ENCODE results near the gene SLC17A9.

Gene SLC17A9

DNA sequence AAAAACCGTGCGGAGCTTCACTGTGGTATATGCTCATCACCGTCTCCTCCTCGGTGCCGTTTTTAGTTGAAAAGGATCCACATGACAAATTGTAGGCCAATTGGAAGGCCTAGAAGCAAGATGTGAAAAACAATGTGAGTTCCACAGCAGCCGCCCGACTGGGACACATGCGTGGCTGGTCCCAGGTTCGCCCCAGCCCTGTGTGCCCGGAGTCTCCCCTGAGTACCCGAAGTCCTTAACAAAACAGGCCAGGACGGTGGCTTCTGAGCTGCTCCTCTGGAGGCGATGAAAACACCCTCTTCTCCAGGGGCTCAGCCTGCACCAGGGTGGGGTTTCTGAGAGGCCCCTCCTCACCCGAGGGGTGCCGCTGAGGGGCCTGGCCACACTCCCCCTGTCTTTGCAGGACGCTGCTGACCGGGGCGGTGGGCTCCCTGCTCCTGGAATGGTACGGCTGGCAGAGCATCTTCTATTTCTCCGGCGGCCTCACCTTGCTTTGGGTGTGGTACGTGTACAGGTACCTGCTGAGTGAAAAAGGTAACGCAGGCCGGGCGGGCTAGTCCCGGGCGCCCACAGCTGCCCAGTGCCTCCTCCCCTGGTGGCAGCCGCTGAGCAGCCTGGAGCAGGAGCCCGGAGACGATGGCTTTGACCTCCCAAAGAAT lies 9.8 kb downstream of the SLC17A9 start:
- Histone ChIP-seq H3K27me3 (ENCODE audit: control insufficient read depth, insufficient read depth, low read length) (no peaks in the 10 kb centered on the region), H3K4me1 (ENCODE audit: control insufficient read depth, insufficient read depth, low read length) (no peaks in the 10 kb centered on the region), H3K9ac (ENCODE audit: low read length) (no peak overlapping the region), H3K9me3 (ENCODE audit: control insufficient read depth, low read length) (no peaks in the 10 kb centered on the region), H3K4me3 (ENCODE audit: low read length) (no peak overlapping the region), H3K36me3 (ENCODE audit: control insufficient read depth, insufficient read depth, low read length) (peaks cover 7% of the 10 kb centered on the region)

DNA sequence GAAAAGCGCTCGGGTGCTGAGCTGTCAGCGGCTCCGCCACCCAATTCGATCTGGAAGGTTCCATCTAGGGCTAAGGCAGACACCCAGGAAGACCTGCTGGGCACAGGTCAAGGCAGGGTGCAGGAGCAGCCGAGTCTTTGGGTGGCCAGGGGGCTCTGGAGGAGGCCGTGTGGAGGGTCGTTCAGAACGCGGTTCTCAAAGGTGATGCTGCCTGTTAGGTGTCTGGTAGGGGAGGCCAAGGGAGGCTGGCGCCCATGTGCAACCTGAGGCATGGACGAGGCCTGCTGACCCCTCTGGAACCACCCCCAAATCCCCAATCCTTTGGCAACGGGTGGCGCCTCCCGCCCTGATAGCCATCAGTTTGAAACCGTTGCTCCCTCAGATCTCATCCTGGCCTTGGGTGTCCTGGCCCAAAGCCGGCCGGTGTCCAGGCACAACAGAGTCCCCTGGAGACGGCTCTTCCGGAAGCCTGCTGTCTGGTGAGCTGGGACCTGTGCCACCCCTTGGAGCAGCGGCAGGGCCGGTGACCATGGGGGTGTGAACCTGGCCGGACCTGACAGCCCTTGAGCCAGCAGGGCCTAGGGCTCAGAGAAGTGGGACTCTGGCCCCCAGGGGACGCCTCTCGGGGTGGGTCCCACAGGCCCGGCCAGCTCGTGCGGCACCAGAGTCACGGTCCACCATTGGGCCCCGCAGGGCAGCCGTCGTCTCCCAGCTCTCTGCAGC lies 10.5 kb downstream of the SLC17A9 start:
- Histone ChIP-seq H3K27me3 (ENCODE audit: control insufficient read depth, insufficient read depth, low read length) (no peaks in the 10 kb centered on the region), H3K4me3 (ENCODE audit: low read length) (no peak overlapping the region), H3K36me3 (ENCODE audit: control insufficient read depth, insufficient read depth, low read length) (no peaks in the 10 kb centered on the region), H3K9me3 (ENCODE audit: control insufficient read depth, low read length) (no peaks in the 10 kb centered on the region), H3K4me1 (ENCODE audit: control insufficient read depth, insufficient read depth, low read length) (no peaks in the 10 kb centered on the region), H3K9ac (ENCODE audit: low read length) (no peak overlapping the region)

DNA sequence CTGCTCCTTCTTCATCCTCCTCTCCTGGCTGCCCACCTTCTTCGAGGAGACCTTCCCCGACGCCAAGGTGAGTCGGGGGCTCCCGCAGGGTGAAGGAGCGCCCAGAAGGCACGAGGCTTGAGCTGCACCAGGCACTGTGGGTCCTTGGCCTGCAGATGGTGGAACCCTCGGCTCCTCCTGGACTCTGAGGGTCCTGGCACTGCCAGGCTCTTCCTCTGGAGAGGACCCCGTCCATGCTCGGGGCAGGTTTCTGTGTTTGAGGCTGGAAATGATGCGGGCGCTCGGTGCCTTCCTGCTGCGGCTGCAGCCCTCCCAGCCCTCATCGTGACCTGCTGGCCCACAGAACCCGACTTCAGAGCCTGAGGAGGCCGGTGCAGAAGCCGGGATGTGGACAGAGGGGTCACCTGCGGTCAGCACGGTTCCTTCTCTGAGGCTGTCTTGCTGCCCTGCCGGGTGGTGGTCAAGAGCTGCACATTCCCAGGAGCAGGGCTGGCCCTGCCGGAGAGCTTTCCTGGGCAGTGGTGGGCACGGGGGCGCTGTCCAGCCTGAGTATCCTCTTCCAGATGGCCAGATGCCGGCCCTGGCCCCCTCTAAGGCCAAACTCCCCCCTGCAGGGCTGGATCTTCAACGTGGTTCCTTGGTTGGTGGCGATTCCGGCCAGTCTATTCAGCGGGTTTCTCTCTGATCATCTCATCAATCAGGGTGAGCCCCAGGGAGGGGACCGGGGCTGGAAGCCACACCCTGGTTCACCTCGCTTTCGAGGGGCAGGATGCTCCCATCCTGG lies 11.3 kb downstream of the SLC17A9 start:
- H3K4me3 ChIP-seq (ENCODE audit: low read length) = no peak overlapping the region

DNA sequence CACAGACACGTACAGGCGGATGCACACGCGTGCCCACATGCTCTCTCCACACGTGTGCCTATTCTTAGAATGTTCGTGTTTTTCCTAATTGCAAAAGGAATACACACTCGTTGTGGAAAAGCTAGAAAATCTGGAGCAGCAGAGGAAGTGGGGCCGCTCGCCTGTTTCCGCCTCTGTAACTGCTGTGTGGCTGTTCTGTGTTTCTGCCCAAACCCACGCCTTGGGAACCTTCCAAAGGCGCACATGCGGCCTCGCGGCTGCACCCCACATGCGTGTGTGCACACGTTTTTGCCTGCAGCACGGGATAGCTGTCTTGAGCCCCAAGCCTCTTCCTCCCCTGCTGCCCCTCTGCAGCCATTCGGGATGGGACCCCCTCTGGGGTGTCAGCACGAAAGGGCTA lies 12.2 kb downstream of the SLC17A9 start:
- Histone ChIP-seq H3K9ac (ENCODE audit: low read length) (no peak overlapping the region), H3K36me3 (ENCODE audit: control insufficient read depth, insufficient read depth, low read length) (no peaks in the 10 kb centered on the region), H3K9me3 (ENCODE audit: control insufficient read depth, low read length) (no peaks in the 10 kb centered on the region), H3K27me3 (ENCODE audit: control insufficient read depth, insufficient read depth, low read length) (no peaks in the 10 kb centered on the region), H3K4me1 (ENCODE audit: control insufficient read depth, insufficient read depth, low read length) (no peaks in the 10 kb centered on the region), H3K4me3 (ENCODE audit: low read length) (no peak overlapping the region)

More for the DNA sequence above, 11.3 kb downstream of the SLC17A9 start:
- Histone ChIP-seq H3K9ac (ENCODE audit: low read length) (no peak overlapping the region), H3K4me1 (ENCODE audit: control insufficient read depth, insufficient read depth, low read length) (no peaks in the 10 kb centered on the region), H3K27me3 (ENCODE audit: control insufficient read depth, insufficient read depth, low read length) (no peaks in the 10 kb centered on the region), H3K36me3 (ENCODE audit: control insufficient read depth, insufficient read depth, low read length) (no peaks in the 10 kb centered on the region), H3K9me3 (ENCODE audit: control insufficient read depth, low read length) (no peaks in the 10 kb centered on the region)

DNA sequence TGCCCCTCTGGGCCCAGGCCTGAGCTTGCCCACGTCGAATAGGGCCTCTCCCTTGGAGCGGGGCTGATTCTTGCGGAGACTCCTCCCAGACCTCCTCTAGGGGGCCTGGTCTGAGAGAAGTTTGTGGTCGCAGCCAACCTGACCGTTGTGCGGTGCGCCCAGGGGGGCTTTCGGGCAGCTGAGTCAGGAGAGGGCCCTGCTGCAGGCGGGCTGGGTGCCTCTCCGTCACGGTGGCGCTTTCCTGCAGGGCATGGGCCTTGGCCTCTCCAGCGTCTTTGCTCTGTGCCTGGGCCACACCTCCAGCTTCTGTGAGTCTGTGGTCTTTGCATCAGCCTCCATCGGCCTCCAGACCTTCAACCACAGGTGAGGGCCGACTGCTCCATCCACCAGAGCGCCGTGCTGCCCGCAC lies 12.9 kb downstream of the SLC17A9 start:
- Histone ChIP-seq H3K9me3 (ENCODE audit: control insufficient read depth, low read length) (no peaks in the 10 kb centered on the region), H3K9ac (ENCODE audit: low read length) (no peak overlapping the region), H3K27me3 (ENCODE audit: control insufficient read depth, insufficient read depth, low read length) (peaks cover 5% of the 10 kb centered on the region), H3K4me3 (ENCODE audit: low read length) (no peak overlapping the region), H3K36me3 (ENCODE audit: control insufficient read depth, insufficient read depth, low read length) (no peaks in the 10 kb centered on the region), H3K4me1 (ENCODE audit: control insufficient read depth, insufficient read depth, low read length) (no peaks in the 10 kb centered on the region)

DNA sequence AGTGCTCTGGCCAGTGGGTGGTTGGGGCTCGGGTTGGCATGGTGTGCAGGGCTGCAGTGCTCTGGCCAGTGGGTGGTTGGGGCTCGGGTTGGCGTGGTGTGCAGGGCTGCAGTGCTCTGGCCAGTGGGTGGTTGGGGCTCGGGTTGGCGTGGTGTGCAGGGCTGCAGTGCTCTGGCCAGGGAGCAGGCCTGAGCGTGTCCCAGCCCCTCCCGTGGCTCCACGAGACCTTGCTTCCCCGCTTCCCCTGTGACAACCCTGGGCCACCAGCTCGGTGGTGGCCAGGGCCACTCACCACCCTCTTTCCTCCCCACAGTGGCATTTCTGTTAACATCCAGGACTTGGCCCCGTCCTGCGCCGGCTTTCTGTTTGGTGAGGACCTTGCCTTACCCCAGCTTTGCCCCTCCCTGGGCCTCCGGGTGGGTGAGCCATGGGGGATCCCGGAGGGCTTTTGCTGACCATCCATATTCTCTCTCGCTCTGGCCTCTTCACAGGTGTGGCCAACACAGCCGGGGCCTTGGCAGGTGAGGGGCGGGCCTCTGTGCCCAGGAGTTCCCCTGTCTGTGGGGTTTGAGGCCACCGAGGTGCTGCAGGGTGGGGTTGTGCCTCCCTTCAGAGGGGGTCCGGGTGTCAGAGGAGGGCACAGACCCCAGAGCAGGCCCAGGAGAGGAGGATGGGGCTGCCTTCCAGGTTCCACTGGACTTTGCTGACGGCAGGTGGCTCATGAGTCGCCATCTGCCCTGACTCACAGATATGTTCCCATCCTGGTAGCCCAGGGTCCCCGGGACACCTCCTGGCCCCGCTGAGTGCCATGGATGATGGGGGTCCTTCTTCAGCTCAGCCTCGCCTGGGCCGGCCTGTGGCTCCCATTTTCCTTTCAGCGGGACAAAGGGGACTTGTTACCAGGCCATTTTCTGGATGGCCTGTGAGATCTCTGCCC lies 14.0 kb downstream of the SLC17A9 start:
- Histone ChIP-seq H3K9ac (ENCODE audit: low read length) (no peak overlapping the region), H3K4me1 (ENCODE audit: control insufficient read depth, insufficient read depth, low read length) (no peaks in the 10 kb centered on the region), H3K4me3 (ENCODE audit: low read length) (no peak overlapping the region), H3K9me3 (ENCODE audit: control insufficient read depth, low read length) (no peaks in the 10 kb centered on the region), H3K36me3 (ENCODE audit: control insufficient read depth, insufficient read depth, low read length) (no peaks in the 10 kb centered on the region), H3K27me3 (ENCODE audit: control insufficient read depth, insufficient read depth, low read length) (peaks cover 17% of the 10 kb centered on the region)

DNA sequence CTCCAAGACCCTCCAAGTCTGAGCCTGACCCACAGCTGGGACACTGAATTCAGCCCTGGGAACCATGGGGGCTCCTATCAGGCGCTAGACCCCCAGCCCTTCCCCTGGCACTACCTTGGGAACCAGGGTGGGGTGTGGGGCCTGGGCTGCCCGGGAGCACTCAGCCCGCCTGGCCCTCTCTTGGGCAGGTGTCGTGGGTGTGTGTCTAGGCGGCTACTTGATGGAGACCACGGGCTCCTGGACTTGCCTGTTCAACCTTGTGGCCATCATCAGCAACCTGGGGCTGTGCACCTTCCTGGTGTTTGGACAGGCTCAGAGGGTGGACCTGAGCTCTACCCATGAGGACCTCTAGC lies 14.6 kb downstream of the SLC17A9 start:
- Histone ChIP-seq H3K4me1 (ENCODE audit: control insufficient read depth, insufficient read depth, low read length) (no peaks in the 10 kb centered on the region), H3K27me3 (ENCODE audit: control insufficient read depth, insufficient read depth, low read length) (peaks cover 17% of the 10 kb centered on the region), H3K36me3 (ENCODE audit: control insufficient read depth, insufficient read depth, low read length) (no peaks in the 10 kb centered on the region), H3K4me3 (ENCODE audit: low read length) (no peak overlapping the region), H3K9me3 (ENCODE audit: control insufficient read depth, low read length) (no peaks in the 10 kb centered on the region), H3K9ac (ENCODE audit: low read length) (no peak overlapping the region)

DNA sequence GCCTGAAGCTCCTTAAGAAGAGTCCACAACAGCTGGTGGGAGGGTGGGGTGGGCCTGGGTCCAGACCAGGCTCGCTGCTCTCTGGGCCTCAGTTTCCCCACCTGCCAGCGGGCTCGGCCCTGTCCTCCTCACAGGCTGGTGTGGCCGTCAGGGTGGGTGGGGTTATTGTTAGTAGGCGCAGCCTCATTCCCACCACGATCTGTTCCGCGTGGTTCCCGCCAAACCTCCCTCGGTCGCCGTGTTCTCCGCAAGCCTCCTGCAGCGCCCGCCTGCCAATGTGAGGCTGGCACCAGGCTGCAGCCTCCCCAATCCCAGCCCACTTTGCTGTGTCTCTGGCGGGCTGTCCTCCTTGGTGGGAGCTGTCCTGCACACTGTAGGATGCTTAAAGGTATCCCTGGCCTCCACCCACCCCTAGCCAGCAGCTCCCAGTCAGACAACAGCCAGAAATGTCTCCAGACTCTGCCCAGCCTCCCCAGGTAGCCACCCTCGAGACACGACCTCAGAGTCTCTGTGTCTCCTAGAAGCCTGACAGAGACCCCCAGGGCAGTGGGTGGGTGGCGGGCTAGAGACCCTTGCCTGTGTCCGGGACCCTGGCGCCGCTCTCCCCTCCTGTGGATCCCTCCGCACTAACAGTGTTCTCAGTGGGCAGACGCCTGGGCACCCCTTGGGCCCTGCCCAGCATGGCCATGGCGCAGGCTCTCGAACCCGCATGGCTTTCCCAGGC lies 15.3 kb downstream of the SLC17A9 start:
- no peak overlapping the region for H3K9ac ChIP-seq (ENCODE audit: low read length)
- H3K27me3 ChIP-seq (ENCODE audit: control insufficient read depth, insufficient read depth, low read length) = peaks cover 21% of the 10 kb centered on the region
- peaks cover 4% of the 10 kb centered on the region for H3K4me1 ChIP-seq (ENCODE audit: control insufficient read depth, insufficient read depth, low read length)
- H3K4me3 ChIP-seq (ENCODE audit: low read length) = no peak overlapping the region
- H3K9me3 ChIP-seq (ENCODE audit: control insufficient read depth, low read length) = no peaks in the 10 kb centered on the region
- no peaks in the 10 kb centered on the region for H3K36me3 ChIP-seq (ENCODE audit: control insufficient read depth, insufficient read depth, low read length)

DNA sequence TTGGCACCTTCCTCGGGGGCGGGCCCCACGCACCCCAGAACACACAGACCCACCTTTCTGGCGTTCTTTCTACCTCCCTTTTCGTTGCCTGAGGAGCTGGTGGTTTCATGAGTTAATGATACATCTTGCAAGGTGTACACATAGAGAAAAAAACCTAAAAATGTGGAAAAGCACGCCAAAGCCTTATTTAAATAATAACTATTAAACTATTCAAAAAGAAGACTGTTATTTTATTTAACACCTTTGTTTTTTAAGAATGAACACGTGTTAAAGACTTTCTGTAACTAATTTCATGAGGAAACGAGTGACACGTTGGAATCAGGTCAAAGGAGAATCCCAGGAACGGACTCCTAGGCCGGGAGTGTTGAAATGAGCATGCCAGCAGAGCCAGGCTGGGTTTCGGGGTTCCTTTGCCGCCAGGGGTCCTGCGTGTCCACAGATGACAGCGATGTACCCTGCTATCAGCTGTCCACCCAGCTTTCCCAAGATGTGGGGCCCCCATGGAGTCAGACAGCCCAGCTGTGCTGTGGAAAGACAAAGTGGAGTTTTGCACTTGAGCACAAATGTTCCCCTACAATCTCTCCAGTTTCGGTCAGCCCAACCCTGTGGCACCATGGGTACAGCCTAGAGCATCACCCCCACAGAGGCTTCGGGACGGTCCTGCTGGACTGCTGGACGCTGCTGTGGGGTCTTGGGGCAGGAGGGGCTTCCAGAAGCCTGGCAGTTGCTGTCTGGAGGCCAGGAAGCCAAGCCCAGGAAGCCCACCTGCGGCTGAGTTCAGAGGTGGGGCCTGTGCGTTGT lies 16.1 kb downstream of the SLC17A9 start:
- peaks cover 29% of the 10 kb centered on the region for H3K27me3 ChIP-seq (ENCODE audit: control insufficient read depth, insufficient read depth, low read length)
- no peaks in the 10 kb centered on the region for H3K9me3 ChIP-seq (ENCODE audit: control insufficient read depth, low read length)
- no peak overlapping the region for H3K9ac ChIP-seq (ENCODE audit: low read length)
- no peaks in the 10 kb centered on the region for H3K36me3 ChIP-seq (ENCODE audit: control insufficient read depth, insufficient read depth, low read length)
- peaks cover 5% of the 10 kb centered on the region for H3K4me1 ChIP-seq (ENCODE audit: control insufficient read depth, insufficient read depth, low read length)
- H3K4me3 ChIP-seq (ENCODE audit: low read length) = no peak overlapping the region

DNA sequence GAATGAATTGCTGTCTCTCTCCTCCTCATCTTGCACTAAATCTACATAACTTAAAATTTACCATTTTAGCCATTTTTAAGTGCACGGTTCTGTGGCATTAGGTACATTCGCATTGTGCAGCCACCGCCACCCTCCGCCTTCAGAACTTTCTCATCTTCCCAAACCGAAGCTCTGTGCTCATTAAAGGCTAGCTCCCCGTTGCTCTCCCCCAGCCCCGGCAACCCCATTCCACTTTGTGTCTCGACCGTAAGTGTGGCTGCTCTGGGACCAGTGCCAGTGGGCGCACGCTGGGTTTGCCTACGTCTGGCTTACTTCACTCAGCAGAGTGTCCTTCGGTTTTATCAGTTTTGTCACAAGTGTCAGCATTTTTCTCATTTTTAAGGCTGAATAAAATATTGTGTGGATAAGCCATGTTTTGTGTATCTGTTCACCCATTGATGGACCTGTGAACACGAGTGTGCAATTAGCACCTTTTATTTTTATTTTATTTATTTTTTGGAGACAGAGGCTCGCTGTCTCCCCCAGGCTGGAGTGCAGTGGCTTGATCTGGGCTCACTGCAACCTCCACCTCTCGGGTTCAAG lies 16.8 kb downstream of the SLC17A9 start:
- no peaks in the 10 kb centered on the region for H3K36me3 ChIP-seq (ENCODE audit: control insufficient read depth, insufficient read depth, low read length)
- no peaks in the 10 kb centered on the region for H3K9me3 ChIP-seq (ENCODE audit: control insufficient read depth, low read length)
- peaks cover 5% of the 10 kb centered on the region for H3K4me1 ChIP-seq (ENCODE audit: control insufficient read depth, insufficient read depth, low read length)
- H3K9ac ChIP-seq (ENCODE audit: low read length) = no peak overlapping the region
- H3K4me3 ChIP-seq (ENCODE audit: low read length) = no peak overlapping the region
- peaks cover 36% of the 10 kb centered on the region for H3K27me3 ChIP-seq (ENCODE audit: control insufficient read depth, insufficient read depth, low read length)
